ENCODE data around the gene FGD6. TPM values are rescaled to one million over a fixed set of nuclear protein-coding genes. Genes with fewer than 3 reads are reported as not detected.

FGD6 gene
- total RNA-seq, 1 experiment from 2014 or later = 18.2 TPM

DNA sequence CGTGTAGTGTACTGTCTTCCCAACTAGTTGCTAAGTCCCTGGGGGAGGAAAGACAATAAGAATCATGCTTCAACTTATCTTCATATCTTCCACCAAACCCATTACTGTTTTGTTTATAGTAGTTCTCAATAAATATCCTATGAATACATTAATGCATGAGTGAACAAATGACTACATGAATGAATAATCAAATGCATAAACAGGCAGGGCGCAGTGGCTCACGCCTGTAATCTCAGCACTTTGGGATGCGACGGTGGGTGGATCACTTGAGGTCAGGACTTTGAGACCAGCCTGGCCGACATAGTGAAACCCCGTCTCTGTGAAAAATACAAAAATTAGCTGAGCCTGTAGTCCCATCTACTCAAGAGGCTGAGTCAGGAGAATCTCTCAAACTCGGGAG lies 111.7 kb downstream of the FGD6 start:
- no peaks in the 10 kb centered on the region for H3K27me3 ChIP-seq (ENCODE audit: insufficient read depth, low read length)
- H3K9ac ChIP-seq (ENCODE audit: low read length) = no peak overlapping the region
- peaks cover 20 to 45% of the 10 kb centered on the region in 2 experiments for H3K4me1 ChIP-seq (ENCODE audit: control insufficient read depth in 1 of 2, insufficient read depth in 2 of 2, low read length in 2 of 2)
- H3K27ac ChIP-seq (ENCODE audit: low read depth, low read length) = no peak overlapping the region
- no peaks in the 10 kb centered on the region for H3K79me2 ChIP-seq (ENCODE audit: insufficient read depth, low read length)
- RAD21 ChIA-PET (ENCODE audit: low non-redundant PET in 1 of 2, low total read pairs in 2 of 2, uncharacterized antibody in 2 of 2, unreplicated experiment in 2 of 2) = interaction anchor here in 1 of 2 experiments (0.6 kb wide), 1 partner anchor 52 kb away, joined by 5 read pairs; no protein-coding TSS in a partner anchor
- DNase-seq (ENCODE audit: low read depth, low spot score) = no peak
- H3K4me2 ChIP-seq (ENCODE audit: low read length) = no peak overlapping the region
- no peaks in the 10 kb centered on the region for H3K9me3 ChIP-seq (ENCODE audit: control insufficient read depth in 1 of 2, insufficient read depth in 1 of 2, low read depth in 1 of 2, low read length in 2 of 2)
- intact Hi-C loops (cut with micrococcal nuclease) = no loop called here
- CTCF ChIA-PET = interaction anchor here (1.3 to 3.1 kb wide), 2 partner anchors 12 to 429 kb away, joined by 3 to 13 read pairs; no protein-coding TSS in a partner anchor
- H4K20me1 ChIP-seq (ENCODE audit: insufficient read depth) = no peaks in the 10 kb centered on the region
- H2AFZ ChIP-seq (ENCODE audit: low read depth, low read length, poor library complexity, severe bottlenecking) = no peak overlapping the region
- no peak for ATAC-seq
- no peak overlapping the region for H3K4me3 ChIP-seq (replicated peaks in 1 of 2; ENCODE audit: low read depth in 1 of 2, low read length in 2 of 2)
- POLR2A ChIA-PET = no interaction called here
- H3K9me2 ChIP-seq (ENCODE audit: insufficient read depth) = no peaks in the 10 kb centered on the region
- no TSS peak for BruUV-seq (replicated peaks)
- TF ChIP-seq EZH2 (IDR thresholded peaks at IDR 0.05) (no peak), EZH2phosphoT487 (IDR thresholded peaks at IDR 0.05; ENCODE audit: borderline replicate concordance) (no peak), SP1 (IDR thresholded peaks at IDR 0.05; ENCODE audit: low read depth) (no peak), REST (IDR thresholded peaks at IDR 0.05; ENCODE audit: low read depth) (no peak), ATF3 (IDR thresholded peaks at IDR 0.05) (no peak)
- no peaks in the 10 kb centered on the region for H3K36me3 ChIP-seq (ENCODE audit: control insufficient read depth in 1 of 2, insufficient read depth in 2 of 2, low read length in 2 of 2)
